Stimulated activated CD8-positive, alpha-beta memory T cell treated with anti-CD3 and anti-CD28 coated beads, Interleukin-15, amount 100 ng/mL, for 1 hour (primary cell): ENCODE measurements around the gene S100A2.
"Not testable (repeated sequence)": the region's sequence is repeated elsewhere in the genome, so short reads cannot be mapped to it uniquely, and the experiment has no call there.

Source experiments
- DNase-seq: peaks from one replicate; pipeline ENCODE4 v3.0.0-alpha.2; 2020; ENCODE audit warnings: low read depth

The S100A2 gene

DNA sequence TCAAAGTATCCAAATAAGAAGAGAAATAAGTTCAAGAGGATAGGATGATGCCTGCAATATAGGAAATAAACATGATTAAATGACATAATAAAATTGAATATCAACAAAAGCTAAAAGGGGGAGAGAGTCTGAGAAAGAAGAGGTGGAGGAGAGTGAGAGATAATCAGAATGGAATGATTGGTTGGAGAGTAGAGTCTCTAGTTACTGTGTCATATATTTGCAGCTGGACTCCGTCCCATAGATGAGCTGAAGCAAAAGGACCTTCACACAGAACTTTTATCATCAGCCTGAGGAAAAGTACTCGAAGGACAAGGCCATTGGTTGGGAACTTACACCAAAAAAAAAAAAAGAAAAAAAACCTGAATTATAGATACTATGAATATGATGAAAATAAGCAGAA, 22.8 kb upstream of the S100A2 start:
- no peak for DNase-seq

- not testable (repeated sequence) for DNase-seq
These were observed 22.4 kb upstream of the S100A2 start for GRCh38 chr1:153588033-153588432.

- DNase-seq = no peak
These were observed 21.7 kb upstream of the S100A2 start for GRCh38 chr1:153587314-153587713.

DNA sequence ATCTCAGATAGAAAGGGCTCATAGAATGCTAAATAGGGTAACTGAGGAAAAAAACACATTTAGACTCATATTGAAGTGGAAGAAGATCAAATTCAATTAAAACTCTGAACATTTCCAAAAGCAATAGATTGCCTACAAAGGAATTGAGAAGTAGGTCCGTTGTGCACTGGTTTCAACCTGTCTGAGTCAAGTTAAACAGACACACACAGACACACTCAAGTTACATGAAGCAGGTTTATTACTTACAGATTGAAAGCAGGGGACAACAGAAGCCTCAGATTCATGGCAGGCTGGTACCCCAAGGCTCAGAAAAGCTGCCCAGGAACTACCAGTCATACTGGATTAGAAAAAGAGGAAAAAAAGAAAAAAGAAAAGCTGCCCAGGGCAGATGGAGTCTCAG, 20.7 kb upstream of the S100A2 start:
- no peak for DNase-seq

DNA sequence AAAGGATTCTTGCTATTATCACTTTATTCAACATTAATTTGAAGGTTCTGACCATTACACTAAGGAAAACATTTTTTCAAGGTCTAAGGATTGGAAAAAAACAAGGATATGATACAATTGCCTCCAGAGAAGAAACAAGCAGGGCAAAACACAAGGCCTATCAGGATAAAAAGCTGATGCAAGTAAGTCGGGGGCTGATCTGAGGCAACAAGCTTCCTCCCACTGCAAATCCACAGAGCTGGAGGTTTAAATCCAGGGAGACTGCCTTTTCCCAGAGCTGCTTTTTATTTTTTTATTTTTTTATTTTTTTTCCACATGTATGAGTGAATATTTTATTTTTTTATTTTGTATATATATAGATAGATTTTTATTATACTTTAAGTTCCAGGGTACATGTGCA, 19.4 kb upstream of the S100A2 start:
- DNase-seq = no peak

GRCh38 chr1:153583976-153584375, 18.3 kb upstream of the S100A2 start:
- DNase-seq = no peak

DNA sequence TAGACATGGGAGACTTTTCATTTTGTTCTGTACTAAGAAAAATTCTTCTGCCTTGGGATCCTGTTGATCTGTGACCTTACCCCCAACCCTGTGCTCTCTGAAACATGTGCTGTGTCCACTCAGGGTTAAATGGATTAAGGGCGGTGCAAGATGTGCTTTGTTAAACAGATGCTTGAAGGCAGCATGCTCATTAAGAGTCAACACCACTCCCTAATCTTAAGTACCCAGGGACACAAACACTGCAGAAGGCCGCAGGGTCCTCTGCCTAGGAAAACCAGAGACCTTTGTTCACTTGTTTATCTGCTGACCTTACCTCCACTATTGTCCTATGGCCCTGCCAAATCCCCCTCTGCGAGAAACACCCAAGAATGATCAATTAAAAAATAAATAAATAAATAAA, 17.9 kb upstream of the S100A2 start:
- not testable (repeated sequence) for DNase-seq

DNA sequence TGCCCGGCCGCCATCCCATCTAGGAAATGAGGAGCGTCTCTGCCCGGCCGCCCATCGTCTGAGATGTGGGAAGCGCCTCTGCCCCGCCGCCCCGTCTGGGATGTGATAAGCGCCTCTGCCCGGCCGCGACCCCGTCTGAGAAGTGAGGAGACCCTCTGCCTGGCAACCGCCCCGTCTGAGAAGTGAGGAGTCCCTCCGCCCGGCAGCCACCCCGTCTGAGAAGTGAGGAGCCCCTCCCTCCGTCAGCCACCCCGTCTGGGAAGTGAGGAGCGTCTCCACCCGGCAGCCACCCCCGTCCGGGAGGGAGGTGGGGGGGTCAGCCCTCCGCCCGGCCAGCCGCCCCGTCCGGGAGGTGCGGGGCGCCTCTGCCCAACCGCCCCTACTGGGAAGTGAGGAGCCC, 17.2 kb upstream of the S100A2 start:
- DNase-seq = not testable (repeated sequence)

DNA sequence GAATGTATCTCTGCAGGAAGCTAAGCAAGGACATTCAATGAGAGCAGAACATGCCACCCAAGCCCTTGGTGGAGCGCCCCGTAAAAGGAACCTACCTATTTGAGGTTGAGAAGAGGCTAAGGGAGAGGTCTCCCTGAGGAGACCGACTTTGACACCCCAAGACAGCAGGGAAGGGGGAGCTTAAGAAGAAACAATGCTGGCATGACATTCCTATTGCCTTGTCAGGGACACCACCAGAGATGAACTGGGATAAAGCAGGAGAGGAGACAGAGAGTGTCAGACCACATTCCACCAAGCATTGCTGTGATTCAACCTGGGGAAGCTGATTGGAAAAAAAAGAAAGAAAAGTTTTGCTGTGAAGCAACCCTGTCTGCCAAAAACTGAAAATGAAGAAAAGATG, 13.3 kb upstream of the S100A2 start:
- DNase-seq = no peak

DNA sequence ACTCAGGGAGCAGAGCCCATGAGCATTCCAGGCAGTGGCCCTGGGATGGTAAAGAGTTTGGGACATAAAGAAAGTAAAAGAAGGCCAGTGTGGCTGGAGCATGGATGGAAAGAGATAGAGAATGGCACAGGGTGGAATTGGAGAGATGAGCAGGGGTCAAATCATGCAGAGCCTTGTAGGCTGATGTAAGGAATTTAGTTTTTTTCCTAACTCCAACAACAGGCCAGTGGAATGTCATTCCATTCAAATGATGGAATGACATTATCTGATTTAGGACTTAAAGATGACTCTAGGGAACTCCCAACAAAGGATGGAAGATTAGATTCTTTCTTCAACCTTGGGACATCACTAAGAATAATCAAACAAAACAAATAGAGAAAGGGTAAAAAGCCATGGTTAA, 12.8 kb upstream of the S100A2 start:
- DNase-seq = no peak

DNA sequence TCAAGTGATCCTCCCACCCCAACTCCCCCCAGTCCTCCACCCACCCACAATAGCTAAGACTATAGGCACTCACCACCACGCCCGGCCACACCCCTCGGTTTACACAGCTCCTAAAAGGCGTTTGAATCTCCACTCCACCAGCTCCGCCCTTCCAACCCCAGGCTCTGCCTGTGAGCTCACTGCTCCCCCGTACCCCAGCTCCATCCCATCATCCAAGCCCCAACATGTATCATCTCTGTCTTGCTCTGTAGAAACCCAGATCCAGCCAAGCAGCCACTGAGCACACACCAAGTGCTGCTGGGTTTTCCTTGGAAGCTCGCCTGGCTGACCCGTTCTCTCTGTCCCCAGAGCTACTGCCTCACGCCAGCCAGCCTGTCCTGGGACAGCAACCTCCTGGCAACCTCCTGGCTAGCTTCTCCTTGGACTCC, 12.0 kb upstream of the S100A2 start:
- no peak for DNase-seq

DNA sequence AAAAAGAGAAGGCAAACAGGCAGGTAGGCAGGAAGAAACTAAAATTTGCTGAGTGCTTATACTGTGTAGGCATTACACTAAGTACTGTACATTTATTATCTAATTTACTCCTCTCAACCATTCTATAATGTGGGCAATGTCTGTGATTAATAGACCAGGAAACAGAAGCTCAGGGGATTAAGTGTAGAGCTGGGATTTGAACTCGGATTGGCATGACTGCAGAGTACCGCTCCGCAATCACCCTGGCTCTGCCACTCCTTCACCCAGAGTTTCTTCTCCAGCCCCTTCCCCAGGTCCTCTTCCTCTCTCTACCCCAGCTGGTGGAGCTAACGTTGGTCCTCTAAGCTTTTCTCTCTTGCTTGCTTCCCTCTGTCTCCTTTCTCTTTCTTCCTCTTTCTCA, 11.5 kb upstream of the S100A2 start:
- no peak for DNase-seq

- not testable (repeated sequence) for DNase-seq
These were observed 9.9 kb upstream of the S100A2 start for GRCh38 chr1:153575497-153575896.

DNA sequence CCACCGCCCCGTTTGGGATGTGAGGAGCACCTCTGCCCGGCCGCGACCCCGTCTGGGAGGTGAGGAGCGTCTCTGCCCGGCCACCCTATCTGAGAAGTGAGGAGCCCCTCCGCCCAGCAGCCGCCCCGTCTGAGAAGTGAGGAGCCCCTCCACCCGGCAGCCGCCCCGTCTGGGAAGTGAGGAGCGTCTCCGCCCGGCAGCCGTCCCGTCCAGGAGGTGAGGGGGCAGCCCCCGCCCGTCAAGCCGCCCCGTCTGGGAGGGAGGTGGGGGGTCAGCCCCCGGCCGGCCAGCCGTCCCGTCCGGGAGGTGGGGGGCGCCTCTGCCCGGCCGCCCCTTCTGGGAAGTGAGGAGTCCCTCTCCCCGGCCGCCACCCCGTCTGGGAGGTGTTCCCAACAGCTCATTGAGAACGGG, 9.4 kb upstream of the S100A2 start:
- DNase-seq = not testable (repeated sequence)

GRCh38 chr1:153573351-153573750, 7.7 kb upstream of the S100A2 start:
- no peak for DNase-seq

DNA sequence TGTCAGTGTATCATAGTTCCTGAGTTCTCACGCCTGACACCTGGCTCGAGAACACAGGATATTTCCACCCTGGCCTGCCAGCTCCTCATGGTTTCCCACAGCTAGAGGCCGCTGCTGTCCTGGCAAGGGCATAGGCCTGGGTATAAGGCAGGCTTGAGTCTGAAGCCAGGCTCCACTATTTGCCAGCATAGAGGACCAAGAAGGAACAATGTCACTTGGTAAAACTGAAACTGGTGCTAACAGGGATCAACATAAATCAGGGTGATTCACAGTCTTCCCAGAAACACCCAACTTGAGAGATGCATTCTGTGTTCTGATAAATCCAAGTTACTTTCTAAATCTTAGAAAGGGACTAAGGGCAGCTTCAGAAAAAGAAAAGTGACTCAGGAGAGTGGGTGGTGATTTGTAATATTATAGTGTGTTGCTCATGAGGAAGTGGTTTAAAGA, 6.9 kb upstream of the S100A2 start:
- no peak for DNase-seq

GRCh38 chr1:153571706-153572105, 6.1 kb upstream of the S100A2 start:
- no peak for DNase-seq

DNA sequence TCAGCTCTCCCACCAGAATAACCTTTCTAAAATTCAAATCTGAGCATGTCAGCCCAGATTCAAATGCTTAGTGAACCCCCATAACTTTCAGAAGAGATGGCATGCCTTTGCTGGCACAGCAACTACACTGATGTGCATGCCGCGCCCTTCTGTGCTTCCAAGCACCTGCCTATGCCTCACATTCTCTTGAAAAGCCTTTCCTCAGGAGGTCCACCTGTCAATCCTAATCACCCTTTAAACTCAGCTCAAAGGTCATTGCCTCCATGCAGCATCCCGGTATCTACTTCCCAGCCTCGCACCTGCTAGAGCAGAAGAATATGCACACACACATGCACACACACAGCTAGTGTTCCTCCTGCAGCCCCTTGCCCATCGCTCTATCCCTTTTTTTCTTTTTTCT, 5.2 kb upstream of the S100A2 start:
- DNase-seq = no peak

- no peak for DNase-seq
These were observed 3.8 kb upstream of the S100A2 start for GRCh38 chr1:153569465-153569864.

DNA sequence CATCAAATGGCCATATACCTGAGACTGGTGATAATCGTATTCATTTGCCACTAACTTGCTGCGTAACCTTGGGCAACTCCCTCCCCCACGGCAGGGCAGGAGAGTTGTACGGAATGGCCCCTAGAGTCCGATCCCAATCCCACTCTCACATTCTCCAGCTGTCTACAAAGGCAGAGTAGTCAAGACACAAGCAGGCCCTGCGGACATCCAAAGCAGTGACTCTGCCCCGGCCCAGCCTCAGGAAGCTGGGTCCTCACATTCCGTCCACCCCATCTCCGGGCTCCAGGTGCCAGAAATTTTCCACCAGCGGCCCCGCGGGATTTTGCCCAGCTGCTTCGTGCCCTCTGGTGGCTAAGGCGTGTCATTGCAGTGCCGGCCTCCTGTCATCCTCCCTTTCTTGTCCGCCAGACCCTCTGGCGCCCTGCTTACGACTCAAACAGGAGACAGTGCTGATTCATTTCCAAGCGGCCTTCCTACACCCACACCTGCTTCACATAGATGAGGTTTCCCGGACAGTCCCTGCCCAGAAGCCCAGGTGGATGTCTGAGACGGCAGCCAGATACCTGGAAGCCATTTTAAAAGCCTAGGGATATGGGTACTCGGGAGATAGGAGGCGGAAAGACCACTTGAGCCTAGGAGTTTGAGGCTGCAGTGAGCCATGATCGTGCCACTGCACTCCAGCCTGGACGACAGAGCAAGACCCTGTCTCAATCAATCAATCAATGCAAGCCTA, 2.9 kb upstream of the S100A2 start:
- peak; percentile 69 for DNase-seq

GRCh38 chr1:153567621-153568366, 2.1 kb upstream of the S100A2 start:
- DNase-seq = no peak

DNA sequence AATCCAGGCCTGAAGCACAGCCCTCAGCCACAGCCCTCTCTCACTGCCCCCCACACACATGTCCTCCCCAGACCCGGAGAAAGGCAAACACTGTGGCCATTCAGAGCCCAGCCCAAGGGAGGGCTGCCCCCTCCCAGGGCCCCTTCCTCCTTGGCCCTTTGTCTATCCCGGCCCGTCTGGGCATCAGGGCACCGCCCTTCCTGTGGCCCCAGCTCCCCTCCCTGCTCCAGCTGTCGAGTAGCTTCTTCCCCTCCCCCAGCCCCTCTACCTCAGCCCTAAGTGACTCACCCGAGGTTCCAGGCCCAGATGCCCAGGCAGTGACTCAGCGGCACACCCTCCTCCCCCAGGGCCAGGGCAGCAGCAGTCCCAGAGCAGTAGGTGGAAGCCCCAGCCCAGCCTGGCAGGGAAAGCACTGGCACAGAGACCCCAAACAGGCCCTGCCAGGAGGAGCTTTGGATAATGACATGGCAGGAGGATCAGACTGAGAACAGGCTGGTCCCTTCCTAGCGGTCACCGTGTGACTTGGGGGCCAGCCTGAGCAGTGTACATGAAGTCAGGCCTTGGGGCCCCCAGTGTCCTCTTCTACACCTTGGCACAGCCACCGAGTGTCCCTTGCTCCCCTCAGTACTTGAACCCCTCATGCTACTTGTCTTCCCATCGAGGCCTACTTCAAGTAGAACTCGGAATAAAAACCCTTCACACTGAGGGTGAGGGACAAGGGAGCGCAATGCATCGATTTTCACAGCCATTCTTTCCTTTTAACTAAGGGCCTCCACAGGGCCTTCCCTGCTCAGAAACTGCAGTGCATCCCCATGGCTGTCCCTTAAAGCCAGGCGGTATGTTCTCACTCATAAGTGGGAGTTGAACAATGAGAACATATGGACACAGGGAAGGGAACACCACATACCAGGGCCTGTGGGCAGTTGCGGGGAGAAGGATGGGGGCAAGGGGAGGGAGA, 1.0 kb upstream of the S100A2 start:
- peak; percentile 70 for DNase-seq
